Testis (tissue), 3 donors: ENCODE data around the gene MDFIC. TPM values are rescaled to one million over a fixed set of nuclear protein-coding genes. Genes with fewer than 3 reads are reported as not detected.
"Not testable (repeated sequence)": the region's sequence is repeated elsewhere in the genome, so short reads cannot be mapped to it uniquely, and the experiment has no call there.

Source experiments
- DNase-seq: peaks from one replicate; pipeline ENCODE4 v3.0.0-alpha.2; 2019
- H3K27ac ChIP-seq, 2 donors: fragments of 200-600 bp; sonication (generic); one replicate each; pipeline ENCODE4 v1.5.1; 2019
- H3K27me3 ChIP-seq: fragments of 200-600 bp; sonication (generic); one replicate; pipeline ENCODE4 v1.5.1; 2019
- H3K36me3 ChIP-seq: fragments of 200-600 bp; sonication (generic); one replicate; pipeline ENCODE4 v1.5.1; 2017; ENCODE audit warnings: low read depth; ENCODE audit errors: missing control alignments
- H3K4me1 ChIP-seq: fragments of 200-600 bp; sonication (generic); one replicate; pipeline ENCODE4 v1.5.1; 2019
- H3K4me3 ChIP-seq, 2 donors: fragments of 200-600 bp; sonication (generic); one replicate each; pipeline ENCODE4 v1.5.1; 2017 to 2019
- H3K9me3 ChIP-seq: fragments of 200-600 bp; sonication (generic); one replicate; pipeline ENCODE4 v1.5.1; 2017
- POLR2A ChIP-seq: fragments of 450-650 bp; IDR thresholded peaks from one replicate; pipeline ENCODE4 v1.6.1; 2017; ENCODE audit warnings: antibody characterized with exemption, mild to moderate bottlenecking, moderate library complexity
- WGBS, 2 donors: methylation state at CpG; one replicate each; pipeline ENCODE4 v1.1.5; 2018; 5-methylcytosine and 5-hydroxymethylcytosine counted together
- intact Hi-C: fragments of 100-400 bp; cut with DNase I; formaldehyde crosslinking; loops from one replicate; pipeline ENCODE4 v1.15.1; 2023; ENCODE audit warnings: low total_unique reads
- polyA plus RNA-seq: library from polyadenylated mRNA; stranded (reverse); fragments of 350-450 nt; fragmentation: Illumina TruSeq; extraction: RNeasy Lipid Tissue Mini Kit (QIAGEN cat#74804); gene quantifications from one replicate; pipeline ENCODE4 v1.2.3, GENCODE V29; 2014; ENCODE audit warnings: low read depth, low replicate concordance; ENCODE audit not compliant: insufficient read depth
- total RNA-seq, 2 donors: library from RNA; depleted of rRNA; stranded (reverse); fragments of >200 nt; gene quantifications; one replicate each; pipeline ENCODE4 v1.2.3, GENCODE V29; 2016
- TF ChIP-seq, protein P1 (sequence below), 3 experiments: fragments of 450-650 bp in 2 of 3; fragments of 200-600 bp in 1 of 3; sonication (generic) in 1 of 3; IDR thresholded peaks; one replicate each; pipeline ENCODE4 v1.5.1; 2016 to 2019; ENCODE audit warnings: antibody characterized with exemption in 3 of 3, mild to moderate bottlenecking in 2 of 3, moderate library complexity in 1 of 3

Gene MDFIC
- total and polyA plus RNA-seq, 3 donors from 2014 or later: 5.8 to 7.6 (median 6.1) TPM

DNA sequence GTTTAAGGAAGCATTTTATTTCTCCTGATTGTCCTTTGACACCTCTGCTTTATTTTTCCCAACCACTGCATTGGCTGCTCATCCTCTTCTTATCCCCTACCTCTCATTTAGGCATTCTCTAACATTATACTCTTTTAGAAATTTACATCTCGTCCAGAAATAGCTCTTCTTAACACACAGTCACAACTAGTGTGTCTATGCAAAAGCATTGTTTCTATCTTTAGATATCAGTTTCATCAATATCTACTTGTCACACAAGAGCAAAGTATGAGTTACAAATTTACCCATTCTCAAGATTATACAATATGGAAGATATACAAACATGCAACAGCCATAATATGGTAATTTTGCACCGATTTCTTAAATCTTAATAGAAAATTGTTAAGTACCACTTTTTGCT lies 35.7 kb upstream of the MDFIC start:
- H3K27ac ChIP-seq: no peak overlapping the region
- TF ChIP-seq POLR2A: no peak
- TF ChIP-seq, protein P1, sequence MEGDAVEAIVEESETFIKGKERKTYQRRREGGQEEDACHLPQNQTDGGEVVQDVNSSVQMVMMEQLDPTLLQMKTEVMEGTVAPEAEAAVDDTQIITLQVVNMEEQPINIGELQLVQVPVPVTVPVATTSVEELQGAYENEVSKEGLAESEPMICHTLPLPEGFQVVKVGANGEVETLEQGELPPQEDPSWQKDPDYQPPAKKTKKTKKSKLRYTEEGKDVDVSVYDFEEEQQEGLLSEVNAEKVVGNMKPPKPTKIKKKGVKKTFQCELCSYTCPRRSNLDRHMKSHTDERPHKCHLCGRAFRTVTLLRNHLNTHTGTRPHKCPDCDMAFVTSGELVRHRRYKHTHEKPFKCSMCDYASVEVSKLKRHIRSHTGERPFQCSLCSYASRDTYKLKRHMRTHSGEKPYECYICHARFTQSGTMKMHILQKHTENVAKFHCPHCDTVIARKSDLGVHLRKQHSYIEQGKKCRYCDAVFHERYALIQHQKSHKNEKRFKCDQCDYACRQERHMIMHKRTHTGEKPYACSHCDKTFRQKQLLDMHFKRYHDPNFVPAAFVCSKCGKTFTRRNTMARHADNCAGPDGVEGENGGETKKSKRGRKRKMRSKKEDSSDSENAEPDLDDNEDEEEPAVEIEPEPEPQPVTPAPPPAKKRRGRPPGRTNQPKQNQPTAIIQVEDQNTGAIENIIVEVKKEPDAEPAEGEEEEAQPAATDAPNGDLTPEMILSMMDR (IDR thresholded peaks at IDR 0.05): no peak
- DNase-seq: no peak
- WGBS, 2 donors: 86 to 91% methylated on average over 2 of the region's 2 CpGs
- no peak overlapping the region for H3K4me3 ChIP-seq
- intact Hi-C loops: no loop called here
- no peaks in the 10 kb centered on the region for H3K27me3 ChIP-seq
- no peaks in the 10 kb centered on the region for H3K9me3 ChIP-seq
- H3K4me1 ChIP-seq: no peaks in the 10 kb centered on the region
- no peaks in the 10 kb centered on the region for H3K36me3 ChIP-seq

DNA sequence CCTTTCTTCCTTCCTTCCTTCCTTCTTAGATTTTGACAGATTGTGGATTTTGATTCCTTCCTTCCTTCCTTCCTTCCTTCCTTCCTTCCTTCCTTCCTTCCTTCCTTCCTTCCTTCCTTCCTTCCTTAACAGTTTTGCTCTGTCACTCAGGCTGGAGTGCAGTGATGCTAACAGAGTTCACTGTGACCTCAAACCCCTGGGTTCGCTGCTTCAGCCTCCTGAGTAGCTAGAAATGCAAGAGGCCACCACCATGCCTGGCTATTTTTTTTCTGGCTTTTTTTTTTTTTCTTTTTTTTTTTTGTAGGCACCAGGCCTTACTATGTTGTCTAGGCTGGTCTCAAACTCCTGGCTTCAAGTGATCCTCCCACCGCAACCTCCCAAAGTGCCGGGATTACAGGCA lies 32.8 kb upstream of the MDFIC start:
- 97 to 99% methylated on average over 3 of the region's 3 CpGs for WGBS, 2 donors
- H3K27me3 ChIP-seq, intact Hi-C loops, H3K36me3 ChIP-seq, H3K27ac ChIP-seq, DNase-seq, H3K9me3 ChIP-seq, H3K4me3 ChIP-seq, H3K4me1 ChIP-seq: not testable (repeated sequence)

DNA sequence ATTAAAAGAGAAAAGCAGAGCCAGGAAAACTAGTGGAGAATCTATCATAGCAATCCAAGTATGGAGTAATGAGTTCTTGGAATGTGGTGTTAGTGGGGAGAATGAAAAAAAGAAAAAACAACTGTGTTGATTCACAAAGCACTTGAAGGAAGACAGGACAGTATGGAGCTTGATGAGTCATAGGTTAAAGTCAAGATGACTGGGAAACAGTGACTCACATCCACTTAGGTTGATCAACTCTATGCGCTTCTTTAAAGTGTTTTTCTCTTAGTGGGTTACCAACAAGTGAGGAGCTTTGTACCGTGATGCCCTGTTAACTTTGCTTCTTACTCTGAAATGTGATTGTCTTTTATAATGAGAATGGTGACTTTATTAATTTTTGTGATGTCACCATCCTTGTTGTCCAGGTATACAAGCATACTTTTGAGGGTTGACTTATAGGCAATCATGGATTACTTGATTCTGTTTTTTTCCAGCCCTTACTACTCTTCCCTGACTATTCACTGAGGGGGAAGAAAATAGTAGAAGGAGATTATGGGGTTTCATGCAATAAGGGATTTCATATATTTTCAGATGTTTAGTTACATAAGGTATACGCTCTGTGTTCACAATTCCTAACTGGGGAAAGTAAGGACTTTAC lies 32.1 kb upstream of the MDFIC start:
- intact Hi-C loops: no loop called here
- TF ChIP-seq POLR2A: no peak
- TF ChIP-seq, protein P1 (IDR thresholded peaks at IDR 0.05): no peak
- DNase-seq: no peak
- H3K9me3 ChIP-seq: no peaks in the 10 kb centered on the region
- no peaks in the 10 kb centered on the region for H3K27me3 ChIP-seq
- no peaks in the 10 kb centered on the region for H3K4me1 ChIP-seq
- 90 to 93% methylated on average over 3 of the region's 3 CpGs for WGBS, 2 donors
- H3K4me3 ChIP-seq: no peak overlapping the region
- H3K27ac ChIP-seq: no peak overlapping the region
- H3K36me3 ChIP-seq: no peaks in the 10 kb centered on the region

DNA sequence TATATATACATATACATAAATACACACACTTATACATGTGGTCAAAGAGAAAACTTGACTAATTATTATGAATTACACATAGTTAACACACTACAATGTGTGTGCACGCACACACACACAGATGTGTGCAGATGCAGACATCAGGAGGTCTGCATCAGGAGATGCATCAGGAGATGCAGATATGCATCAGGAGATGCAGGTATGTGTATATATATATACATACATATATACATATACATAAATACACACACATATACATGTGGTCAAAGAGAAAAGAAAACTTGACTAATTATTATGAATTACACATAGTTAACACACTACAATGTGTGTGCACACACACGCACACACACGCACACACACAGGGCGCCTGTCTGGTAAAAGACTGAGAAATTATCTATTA lies 31.3 kb upstream of the MDFIC start:
- Histone ChIP-seq H3K27ac (no peak overlapping the region), H3K27me3 (no peaks in the 10 kb centered on the region), H3K9me3 (no peaks in the 10 kb centered on the region), H3K4me1 (no peaks in the 10 kb centered on the region), H3K4me3 (no peak overlapping the region), H3K36me3 (no peaks in the 10 kb centered on the region)
- 95 to 96% methylated on average over 4 of the region's 4 CpGs for WGBS, 2 donors
- DNase-seq: no peak
- TF ChIP-seq POLR2A: no peak
- TF ChIP-seq, protein P1 (IDR thresholded peaks at IDR 0.05): no peak
- intact Hi-C loops: no loop called here

DNA sequence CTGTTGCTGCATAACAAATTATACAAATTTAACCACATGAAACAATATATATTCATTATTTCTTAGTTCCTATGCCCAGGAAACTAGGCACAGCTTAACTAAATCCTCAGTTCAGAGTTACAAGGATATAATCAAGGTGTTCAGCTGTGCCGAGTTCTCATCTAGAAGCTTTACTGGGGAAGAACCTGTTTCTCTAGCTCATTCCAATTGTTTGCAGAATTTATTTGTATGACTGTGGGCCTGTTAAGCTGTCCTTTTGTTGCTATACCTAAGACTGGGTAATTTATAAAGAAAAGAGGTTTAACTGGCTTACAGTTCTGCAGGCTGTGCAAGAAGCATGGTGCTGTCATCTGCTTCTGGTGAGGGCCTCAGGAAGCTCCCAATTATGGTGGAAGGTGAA lies 21.8 kb upstream of the MDFIC start:
- no peak for TF ChIP-seq POLR2A
- TF ChIP-seq, protein P1 (IDR thresholded peaks at IDR 0.05): no peak
- H3K4me1 ChIP-seq: no peaks in the 10 kb centered on the region
- H3K36me3 ChIP-seq: no peaks in the 10 kb centered on the region
- no peak overlapping the region for H3K4me3 ChIP-seq
- H3K27ac ChIP-seq: no peak overlapping the region
- no peaks in the 10 kb centered on the region for H3K9me3 ChIP-seq
- WGBS, 2 donors: 92 to 95% methylated on average over 1 of the region's 1 CpG
- no peak for DNase-seq
- intact Hi-C loops: no loop called here
- no peaks in the 10 kb centered on the region for H3K27me3 ChIP-seq
